Ovary (tissue), 3 donors: ENCODE measurements around the gene FBXL19.

ENCODE experiments used
- EP300 ChIP-seq: sonication (generic); formaldehyde crosslinking; IDR thresholded peaks from one replicate; pipeline ENCODE4 v1.6.1; 2017; ENCODE audit warnings: antibody characterized with exemption
- TF ChIP-seq, protein P1 (sequence below), 3 donors: fragments of 450-650 bp in 2 of 3; fragments of 200-600 bp in 1 of 3; IDR thresholded peaks; one replicate each; pipeline versions ENCODE4 v1.5.1 to v1.8.0; 2016 to 2022; ENCODE audit warnings: antibody characterized with exemption in 3 of 3, mild to moderate bottlenecking in 1 of 3
- donor health status: DM: no; HTN: no; CAD: no.

GRCh38 chr16:30951750-30952149, 28.4 kb downstream of the FBXL19 start:
- TF ChIP-seq, protein P1, sequence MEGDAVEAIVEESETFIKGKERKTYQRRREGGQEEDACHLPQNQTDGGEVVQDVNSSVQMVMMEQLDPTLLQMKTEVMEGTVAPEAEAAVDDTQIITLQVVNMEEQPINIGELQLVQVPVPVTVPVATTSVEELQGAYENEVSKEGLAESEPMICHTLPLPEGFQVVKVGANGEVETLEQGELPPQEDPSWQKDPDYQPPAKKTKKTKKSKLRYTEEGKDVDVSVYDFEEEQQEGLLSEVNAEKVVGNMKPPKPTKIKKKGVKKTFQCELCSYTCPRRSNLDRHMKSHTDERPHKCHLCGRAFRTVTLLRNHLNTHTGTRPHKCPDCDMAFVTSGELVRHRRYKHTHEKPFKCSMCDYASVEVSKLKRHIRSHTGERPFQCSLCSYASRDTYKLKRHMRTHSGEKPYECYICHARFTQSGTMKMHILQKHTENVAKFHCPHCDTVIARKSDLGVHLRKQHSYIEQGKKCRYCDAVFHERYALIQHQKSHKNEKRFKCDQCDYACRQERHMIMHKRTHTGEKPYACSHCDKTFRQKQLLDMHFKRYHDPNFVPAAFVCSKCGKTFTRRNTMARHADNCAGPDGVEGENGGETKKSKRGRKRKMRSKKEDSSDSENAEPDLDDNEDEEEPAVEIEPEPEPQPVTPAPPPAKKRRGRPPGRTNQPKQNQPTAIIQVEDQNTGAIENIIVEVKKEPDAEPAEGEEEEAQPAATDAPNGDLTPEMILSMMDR (IDR thresholded peaks at IDR 0.05), result no peak
- no peak for TF ChIP-seq EP300
